Measurements from ENCODE around the gene FAM151A. TPM values are rescaled to one million over a fixed set of nuclear protein-coding genes. Genes with fewer than 3 reads are reported as not detected.
A peak's percentile ranks its signal among the peaks of the same experiment; 100 is the strongest.

Gene FAM151A
- polyA plus RNA-seq, 1 donor = 32.2 TPM

DNA sequence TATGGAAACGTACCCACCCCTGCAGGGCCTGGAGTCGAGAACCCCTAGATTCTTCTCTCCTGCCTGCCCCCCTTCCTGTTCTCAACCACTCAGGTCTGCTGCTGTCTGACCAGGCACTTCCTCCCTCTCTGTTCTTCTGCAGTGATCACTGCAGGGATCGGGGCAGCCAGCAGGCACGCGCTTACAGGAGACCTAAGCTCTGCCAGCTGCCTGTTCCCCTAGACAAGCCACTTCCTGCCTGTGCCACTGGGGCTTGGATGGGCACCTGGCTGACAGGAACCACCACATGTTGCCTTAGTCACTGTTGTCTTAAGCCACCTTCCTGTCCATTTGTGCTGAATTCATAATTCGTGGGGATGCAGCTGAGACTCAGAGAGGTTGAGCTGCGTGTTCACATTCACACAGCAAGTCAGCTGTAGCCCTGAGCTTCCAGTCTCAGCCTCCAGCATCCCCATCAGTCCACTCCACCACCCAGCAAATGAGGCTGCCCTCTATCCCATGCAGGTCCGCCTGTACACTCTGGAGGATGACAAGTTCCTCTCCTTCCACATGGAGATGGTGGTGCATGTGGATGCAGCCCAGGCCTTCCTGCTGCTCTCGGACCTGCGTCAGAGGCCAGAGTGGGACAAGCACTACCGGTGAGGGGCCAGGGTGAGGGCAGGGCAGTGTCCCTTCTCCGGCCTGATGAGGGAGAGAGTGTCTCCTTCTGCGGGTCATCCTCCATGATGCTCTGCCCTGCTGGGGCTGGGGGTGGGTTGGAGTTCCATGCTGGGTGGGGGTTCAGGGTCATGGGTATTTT, 18.6 kb downstream of the FAM151A start:
- DNase-seq = no peak

DNA sequence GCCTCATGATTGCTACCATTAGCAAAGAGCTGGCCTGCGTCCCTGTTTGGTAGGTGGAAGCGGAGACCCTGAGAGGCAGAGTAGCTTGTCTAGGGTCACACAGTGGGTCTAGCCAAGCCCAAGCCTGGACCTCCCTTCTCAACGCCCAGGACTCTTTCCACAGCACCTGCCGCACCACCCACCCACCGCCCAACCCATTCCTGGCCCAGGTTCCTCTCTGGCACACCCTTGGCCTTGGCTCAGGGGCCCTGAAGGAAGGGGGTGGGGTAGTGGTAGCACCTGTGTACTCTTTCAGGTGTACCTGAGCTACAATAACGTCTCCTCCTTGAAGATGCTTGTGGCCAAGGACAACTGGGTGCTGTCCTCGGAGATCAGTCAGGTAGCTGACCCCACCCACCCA, 19.3 kb downstream of the FAM151A start:
- no peak for DNase-seq

DNA sequence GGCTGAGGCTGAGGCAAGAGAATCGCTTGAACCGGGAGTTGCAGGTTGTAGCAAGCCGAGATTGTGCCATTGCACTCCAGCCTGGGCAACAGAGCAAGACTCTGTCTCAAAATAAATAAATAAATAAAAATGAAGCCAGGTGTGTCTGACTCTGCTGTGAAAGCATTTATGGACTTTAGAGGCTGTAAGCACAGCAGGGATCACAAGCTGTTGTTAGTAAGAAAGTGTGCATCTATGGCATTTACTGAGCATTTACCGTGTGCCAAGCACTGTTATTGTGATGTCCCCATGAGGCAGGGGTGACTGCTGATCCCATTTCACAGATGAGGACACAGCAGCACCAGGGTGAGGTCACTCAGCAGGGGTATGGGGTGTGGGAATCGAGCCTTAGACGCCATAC, 20.1 kb downstream of the FAM151A start:
- DNase-seq = no peak

DNA sequence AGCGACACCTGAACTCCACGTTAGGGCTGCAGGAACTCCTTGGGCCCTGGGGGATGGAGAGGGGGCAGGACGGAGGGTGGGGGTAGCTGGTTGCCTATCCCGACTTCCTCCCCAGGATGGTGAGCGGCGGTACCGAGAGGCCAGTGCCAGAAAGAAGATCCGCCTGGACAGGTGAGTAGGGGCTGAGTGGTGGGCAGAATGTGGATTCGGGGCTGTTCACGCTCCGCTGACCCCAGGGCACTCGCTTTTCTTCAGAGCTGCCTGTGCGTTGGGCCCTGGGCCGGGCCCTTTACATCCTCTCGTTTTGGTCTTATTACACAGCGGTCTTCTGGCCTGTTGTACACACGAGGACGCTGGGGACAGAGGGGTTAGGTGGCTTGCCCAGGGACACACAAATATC, 20.8 kb downstream of the FAM151A start:
- DNase-seq = no peak

DNA sequence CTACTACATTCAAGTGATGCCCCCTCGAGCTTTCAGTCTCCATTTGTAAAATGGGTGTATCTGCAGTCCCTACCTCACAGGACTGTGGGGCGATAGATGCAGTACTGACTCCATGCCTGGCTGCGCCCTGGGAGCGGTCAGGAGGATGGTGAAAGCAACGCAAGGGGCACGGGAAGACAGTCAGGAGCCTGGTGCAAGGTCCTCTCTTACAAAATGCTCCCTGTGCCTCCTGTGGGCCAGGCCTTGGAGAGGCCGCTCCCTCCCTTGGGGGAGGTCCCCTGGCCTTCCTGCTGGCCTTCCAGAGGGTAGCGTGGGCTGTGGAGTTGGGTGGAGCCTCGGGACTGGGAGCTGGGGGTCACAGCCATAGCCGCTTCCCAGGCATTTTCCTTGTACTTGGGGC, 21.6 kb downstream of the FAM151A start:
- DNase-seq = no peak

DNA sequence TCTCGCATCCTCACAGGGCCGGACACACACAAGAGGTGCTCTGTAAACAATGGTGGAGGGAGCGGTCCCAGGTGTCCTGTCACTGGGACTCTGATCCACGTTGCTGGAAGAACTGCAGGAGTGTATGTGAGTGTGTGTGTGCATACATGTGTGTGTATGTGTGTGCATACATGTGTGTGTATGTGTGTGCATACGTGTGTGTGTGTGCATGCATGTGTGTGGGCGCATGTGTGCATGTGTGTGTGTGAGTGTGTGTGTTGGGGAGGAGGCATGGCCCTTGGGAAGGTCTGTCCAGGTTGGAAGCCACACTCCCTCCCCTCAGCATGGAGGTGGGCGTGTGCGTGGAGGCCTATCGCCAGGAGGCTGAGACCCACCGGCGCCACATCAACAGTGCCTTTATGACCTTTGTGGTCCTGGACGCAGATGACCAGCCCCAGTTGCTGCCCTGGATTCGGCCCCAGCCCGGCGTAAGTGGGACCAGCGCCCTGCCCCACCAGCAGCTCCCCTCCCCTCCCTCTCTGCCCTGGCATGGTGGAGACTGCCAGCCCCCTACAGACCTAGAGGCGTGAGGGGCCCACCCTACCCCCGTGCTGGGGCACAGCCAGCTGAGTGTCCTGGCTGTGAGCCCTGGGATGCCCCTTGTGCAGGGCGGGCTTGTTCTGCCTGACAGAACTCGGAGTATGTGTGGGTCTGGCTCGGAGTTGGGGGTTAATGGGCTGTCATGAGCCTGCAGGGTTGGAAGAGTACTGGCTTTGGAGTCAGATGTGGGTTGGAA, 22.2 kb downstream of the FAM151A start:
- no peak for DNase-seq

DNA sequence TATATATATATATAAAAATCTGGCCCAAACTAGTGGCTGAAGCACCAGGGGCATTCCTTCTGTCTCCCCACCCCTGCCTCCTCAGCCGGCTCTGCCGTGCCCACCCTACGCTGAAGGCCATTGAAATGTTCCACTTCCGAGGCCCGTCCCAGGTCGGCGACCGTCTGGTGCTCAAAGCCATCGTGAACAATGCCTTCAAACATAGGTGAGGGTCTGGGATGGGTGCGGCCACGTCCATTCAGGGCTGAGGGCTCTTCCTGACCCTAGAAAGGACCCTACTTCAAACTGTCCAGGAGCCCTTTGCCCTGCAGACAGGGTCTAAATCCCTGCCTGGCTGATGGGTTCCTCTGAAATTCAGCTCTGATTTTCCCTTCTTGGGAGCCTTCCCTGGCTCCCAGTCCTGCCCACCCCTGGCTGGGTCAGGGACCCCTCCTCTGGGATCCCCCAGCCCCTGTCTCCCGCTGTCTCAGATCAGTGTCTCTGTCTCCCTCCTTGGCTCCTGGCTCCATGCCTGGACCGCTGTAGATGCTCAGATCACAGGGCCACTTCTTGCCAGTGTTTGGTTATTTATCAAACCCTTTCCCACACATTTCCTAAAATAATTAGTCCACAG, 24.0 kb downstream of the FAM151A start:
- DNase-seq = no peak

DNA sequence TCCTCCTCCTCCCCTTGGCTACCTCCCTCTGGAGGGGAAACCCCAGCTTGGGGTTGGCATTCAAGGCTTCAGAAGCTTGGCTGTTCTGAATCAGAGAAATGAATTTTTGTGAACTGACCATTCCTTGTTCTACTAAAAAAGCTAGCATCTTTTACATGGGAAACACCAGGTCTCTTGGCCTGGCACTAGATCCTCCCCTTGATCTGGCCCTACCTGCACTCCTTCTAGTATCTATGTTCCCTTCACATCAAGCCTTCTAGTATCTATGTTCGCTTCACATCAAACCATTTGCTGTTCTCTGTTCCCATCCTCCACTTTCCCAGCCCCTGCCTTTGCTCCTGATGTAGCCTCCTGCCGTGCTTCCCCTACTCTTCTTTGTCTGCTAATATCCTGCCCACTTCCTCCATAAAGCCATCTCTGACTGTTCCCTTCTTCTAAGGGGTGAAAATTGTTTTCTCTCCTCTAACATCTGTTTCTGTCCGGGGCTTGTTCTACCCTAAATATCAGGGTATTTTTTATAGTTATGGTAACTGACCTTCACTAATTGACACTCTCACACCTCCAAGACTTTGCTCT, 25.8 kb downstream of the FAM151A start:
- DNase-seq = no peak

DNA sequence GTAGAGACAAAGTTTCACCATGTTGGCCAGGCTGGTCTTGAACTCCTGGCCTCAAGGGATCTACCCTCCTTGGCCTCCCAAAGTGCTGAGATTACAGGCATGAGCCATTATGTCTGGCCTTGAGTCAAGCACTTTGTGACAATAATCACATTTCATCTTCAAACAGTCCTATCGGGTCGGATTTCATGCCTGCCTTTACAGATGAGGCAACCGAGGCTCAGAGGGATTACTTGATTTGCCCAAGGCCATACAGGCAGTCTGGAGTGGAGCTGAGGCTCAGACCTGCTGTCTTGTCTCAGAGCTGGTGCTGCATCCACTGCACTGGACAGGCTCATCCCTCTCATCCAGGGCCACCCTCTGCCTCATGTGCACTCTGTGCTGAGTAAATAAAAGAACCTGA, 26.6 kb downstream of the FAM151A start:
- no peak for DNase-seq

DNA sequence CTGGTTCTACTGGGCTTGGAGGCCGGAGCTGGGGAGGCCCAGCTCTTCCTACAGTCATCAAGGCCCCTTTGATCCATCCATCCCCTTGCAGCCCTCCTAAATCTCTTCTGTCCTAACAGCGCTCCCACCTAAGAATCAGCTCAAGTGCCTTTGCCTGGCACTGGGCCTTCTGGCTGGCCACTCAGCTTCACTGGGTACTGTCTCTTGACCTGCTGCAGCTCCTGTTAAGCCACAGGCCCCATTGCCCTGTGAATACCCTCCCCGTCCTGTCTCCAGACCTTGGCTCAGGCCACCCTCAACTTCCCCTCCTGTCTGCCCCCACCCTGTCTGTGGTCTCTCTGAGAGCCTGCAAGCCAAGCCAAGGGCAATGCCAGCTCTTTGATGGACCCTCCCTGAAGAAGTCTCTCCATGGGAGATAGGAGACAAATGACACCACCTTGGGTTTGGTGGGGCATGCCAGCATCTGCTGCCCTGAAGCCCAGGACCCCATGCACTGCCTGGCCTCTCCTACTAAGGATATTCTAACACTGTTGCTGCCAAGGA, 27.3 kb downstream of the FAM151A start:
- no peak for DNase-seq

DNA sequence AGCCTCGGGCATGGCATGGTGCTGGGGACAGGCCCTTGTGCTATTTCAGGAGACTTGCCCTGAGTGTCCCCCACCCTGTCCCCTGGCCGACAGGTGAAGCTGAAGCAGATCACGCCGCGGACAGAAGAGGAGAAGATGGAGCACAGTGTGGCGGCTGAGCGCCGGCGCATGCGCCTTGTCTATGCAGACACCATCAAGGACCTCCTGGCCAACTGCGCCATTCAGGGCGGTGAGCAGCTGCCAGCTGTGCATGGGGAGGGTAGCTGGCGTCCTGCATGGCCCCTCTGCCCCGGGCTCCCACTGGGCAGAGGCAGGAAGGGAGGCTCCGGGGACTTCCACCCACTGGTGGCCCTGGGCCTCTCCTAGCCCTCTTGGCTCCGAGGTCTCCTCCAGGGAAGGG, 28.9 kb downstream of the FAM151A start:
- no peak for DNase-seq

DNA sequence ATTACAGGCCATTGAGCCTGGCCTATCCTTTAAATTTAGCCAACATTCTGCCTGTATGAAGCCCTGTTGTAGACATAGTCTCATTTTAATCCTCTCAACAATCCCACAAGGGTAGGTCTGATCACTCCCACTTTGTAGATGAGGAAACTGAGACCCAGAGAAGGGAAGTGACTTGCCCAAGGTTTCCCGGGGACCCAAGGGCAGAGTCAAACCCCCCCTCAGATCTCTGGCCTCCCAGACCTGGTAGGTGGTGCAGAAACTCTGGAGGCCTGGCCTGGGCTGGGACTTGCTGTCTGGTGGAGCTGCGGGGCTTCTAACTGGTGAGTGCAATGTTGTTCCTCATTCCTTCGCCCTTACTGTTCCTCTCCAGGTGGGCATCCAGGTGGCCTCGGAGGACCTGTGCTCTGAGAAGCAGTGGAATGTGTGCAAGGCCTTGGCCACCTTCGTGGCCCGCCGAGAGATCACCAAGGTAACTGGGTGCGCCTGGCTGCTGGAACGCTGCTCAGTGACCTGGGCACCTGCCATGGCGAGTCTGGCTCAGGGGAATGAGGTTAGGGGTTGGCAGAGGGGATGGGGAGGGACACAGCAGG, 29.7 kb downstream of the FAM151A start:
- no peak for DNase-seq

DNA sequence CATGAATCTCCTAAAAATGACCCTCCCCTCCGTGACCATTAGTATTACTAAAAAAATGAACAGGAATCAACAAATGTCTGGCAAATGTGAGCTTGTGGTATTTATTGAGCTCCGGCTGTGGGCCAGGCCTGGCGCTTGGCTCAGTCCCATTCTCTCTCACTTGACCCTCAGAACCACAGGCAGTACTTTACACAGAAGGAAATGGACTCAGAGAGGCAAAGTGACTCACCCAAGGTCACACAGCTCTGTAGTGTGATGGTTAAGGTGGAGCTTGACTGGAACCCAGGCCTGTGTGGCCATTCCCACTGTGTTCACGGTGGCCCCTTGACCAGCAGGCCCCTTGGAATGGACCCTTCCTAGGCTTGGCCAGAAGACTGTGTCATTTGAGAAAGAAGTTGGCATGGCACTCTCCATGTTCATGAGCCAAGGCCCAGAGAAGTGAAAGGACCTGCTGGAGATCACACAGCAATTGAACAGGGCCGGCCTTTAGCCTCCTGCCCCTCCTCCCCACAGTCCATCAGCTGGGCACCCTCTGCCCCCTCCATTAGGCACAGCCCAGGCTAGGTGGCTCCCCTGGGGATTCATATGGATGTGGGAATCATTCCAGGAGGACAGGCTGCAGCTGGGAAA, 32.1 kb downstream of the FAM151A start:
- no peak for DNase-seq

DNA sequence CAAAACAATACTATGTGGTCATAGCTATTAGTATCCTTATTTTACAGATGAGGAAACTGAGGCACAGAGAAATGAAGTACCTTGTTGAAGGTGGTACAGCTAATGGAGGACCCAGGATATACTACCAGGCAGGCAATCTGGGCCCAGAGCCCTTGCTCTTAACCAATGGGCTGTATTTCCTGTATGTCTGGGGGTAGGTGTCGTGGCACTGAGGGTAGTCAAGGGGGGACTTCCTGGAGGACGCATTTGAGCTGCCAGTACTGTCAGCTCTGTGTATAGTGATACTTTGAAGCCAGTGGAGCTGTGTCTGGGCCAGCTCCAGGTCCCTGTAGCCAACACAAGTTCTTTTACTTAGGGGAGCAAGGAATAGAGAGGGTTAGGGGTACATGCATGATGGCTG, 34.9 kb downstream of the FAM151A start:
- no peak for DNase-seq

DNA sequence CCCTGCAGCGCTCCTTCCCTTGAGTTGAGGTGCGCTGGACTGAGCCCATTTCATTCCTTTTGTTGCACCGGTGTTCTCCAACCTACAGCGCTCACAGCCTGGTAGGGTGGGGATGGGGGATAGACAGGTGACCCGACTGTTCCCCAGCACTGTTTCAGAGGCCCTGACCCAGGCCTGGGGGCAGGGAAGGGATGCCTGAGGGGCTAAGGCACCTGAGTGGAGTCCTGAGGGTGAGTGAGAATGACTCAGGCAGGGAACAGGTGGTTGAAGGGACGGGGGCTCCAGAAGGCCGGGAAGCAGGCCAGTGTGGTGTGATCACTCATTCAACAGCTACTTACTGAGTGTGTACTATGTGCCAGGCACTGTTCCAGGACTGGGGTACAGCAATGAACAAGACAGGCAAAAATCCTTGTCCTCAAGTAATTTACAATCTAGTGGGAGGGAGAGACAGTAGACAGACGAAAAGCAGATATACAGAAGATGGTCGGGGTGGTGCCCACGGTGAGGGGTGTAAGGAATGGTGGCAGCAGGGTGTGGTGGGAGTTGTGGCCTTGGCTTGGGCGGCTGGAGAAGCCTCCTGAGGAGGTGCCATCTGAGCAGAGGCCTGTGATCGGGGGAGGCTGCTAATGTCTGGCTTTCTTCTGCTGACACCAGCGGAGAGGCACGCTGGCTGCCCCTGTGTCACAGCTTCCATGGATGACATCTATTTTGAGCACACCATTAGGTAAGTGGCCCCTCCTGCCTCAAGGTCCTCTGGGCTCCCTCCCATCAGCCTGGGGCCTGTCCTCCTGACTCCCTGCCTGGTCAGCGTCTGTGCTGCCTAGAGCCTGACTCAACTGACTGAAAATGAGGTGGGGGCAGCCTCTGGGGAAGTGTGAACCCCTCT, 37.9 kb downstream of the FAM151A start:
- DNase-seq = no peak

DNA sequence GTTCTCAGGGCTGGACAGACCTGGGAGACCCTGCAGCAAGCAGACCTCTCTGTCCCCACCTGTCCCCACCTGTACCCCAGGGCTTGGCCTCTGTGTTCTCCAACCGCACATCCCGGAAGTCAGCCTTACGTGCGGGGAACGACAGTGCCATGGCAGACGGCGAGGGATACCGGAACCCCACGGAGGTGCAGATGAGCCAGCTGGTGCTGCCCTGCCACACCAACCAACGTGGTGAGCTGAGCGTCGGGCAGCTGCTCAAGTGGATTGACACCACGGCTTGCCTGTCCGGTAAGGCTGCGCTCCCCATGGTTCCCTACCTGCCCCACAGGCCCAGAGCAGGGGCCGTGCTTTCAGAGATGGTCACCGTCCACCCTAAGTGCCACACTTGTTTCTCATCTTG, 38.8 kb downstream of the FAM151A start:
- no peak for DNase-seq

DNA sequence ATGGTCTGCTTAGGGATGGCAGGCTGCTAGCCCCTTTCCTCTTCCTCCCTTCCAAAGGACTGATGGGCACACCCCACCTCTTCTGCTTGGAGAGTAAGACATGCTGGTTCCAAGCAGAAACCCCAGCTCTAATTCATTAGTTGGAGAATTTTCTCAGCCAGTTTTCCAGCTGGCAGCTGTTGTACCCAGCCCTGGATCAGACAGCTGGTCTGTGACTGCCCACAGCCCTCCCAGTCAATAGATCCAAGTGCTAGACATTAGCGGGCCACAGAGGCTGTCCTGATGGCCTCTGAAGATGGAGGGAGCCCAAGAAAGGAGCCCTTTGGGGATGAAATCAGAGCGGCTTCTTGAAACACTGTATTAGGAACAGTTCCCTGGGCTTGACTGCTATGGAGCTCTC, 39.5 kb downstream of the FAM151A start:
- no peak for DNase-seq

DNA sequence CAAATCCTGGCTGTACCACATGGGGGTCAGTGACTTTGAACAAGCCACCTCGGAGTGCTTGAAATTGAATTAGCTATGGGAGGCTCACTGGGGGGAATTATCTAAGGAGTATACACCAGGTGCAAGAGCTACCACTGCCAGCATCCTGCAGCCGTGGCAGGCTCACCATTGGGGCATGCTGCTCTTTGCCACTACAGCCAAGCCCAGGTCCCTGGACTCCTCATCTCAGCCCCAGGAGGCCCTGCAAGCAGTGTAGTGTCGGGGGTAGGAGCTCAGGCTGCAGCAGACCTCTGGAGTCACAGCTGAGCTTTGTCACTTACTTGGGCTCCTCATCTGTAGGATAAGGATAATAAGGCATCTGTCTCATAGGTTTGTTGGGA, 40.0 kb downstream of the FAM151A start:
- DNase-seq = no peak

DNA sequence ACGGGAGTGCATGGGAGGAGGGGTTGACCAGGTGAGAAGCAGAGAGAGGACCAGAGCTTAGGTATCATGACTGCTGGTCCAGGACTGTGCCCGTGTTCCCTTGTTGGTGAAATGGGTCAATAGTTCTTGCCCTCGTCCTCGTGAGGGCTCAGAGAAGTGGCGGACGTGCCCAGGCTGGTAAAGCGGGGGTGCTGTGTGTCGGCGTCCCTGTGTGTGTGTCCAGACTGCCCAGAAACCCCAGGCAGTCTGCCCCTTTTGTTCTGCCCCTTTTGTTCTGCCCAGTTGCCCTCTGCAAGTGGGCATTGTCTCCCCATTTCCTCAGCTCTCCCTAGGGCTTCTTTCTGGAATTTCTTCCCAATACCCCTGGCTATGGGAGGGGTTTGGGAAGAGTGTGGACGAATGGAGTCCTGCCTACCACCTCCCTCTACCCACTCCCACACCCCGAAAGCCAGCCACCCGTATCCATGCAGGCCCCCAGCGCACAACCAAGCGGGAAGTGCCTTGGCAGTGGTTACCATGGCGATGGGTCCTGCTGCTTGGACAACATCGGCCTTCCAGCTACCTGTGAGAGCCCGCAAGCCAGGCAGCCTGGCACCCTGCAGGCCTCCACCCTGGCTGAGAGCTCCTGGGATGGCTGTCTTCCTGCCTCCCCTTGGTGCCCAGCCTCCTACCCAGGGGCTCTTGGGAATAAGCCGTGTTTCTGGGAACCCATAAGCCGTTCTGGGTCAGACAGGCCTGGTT, 40.6 kb downstream of the FAM151A start:
- DNase-seq = peak; percentile 74

DNA sequence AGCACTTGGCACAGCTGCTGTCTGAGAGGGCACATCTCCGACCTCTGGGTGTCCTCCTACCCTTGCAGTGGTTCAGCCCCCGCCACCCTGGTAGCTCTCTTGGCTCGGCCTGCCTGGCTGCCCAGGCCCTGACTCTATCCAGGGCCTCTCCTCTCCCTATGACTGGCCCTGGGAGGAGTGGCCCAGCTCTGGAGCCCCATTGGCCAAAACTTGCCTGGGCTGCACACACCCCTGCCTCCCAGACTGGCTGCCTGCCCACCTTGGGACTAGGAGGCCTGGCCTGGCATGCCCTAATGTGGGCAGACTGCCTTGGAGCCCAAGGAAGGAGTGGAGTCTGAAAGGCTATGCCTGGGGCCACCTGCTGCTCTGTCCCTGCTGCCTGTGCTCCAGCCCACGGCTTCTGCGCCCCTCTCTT, 41.7 kb downstream of the FAM151A start:
- DNase-seq = peak; percentile 56

Data from left kidney (tissue), 2 donors.